Erythroblast (primary cell): ENCODE data around the gene ANKRD2.
"Not testable (repeated sequence)": the region's sequence is repeated elsewhere in the genome, so short reads cannot be mapped to it uniquely, and the experiment has no call there.

Source experiments
- DNase-seq, 2 experiments: peaks; one replicate each; lab custom pipeline; 2025; lab: John Stamatoyannopoulos, UW
- GATA1 ChIP-seq: IDR thresholded peaks from 2 replicates; pipeline ENCODE4 v1.6.1; 2011; ENCODE audit warnings: low read depth, mild to moderate bottlenecking, control low read depth, low read length, moderate library complexity
- POLR2A ChIP-seq: IDR thresholded peaks from 2 replicates; pipeline ENCODE4 v1.6.1; 2011; ENCODE audit warnings: mild to moderate bottlenecking, low read length

The ANKRD2 gene, protein sequence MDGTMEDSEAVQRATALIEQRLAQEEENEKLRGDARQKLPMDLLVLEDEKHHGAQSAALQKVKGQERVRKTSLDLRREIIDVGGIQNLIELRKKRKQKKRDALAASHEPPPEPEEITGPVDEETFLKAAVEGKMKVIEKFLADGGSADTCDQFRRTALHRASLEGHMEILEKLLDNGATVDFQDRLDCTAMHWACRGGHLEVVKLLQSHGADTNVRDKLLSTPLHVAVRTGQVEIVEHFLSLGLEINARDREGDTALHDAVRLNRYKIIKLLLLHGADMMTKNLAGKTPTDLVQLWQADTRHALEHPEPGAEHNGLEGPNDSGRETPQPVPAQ

DNA sequence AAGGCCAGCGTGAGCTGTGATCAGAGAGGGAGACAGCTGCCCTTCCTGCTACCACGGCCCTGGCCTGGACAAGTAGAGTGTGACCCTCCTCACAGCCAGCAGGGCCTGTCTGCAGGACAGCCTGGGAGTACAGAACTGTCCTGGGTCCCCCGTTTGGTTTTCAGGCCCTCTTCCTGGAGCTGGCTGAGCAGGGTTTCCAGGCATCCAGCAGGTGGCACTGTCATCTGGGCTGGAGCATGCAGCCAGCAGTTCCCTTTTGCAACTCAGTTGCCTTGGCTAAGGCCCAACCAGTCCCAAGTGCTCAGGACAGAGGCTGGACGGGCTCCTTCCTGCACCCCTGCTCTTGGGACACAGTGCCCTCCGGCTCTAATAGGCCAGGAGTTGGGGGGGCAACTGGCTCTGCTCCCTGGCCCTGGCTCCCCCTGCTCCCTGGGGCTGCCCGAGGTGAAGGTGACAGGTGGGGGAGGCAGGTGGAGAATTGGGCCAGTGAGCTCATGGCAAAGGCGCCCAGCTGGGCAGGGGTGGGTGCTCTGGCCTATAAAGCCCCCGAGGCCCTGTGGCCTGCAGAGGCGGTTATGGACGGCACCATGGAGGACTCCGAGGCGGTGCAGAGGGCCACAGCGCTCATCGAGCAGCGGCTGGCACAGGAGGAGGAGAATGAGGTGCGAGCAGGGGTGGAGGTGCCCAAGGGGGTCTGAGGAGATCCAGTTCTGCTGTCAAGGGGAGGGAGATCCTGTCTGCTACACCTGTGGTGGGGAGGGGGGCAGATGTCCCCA is at the start of gene ANKRD2:
Gene ANKRD2 (plus strand): TSS at position 566 of the 776 bp plus-strand sequence. CDS start 10 bp downstream, at position 576.
- TF ChIP-seq GATA1 = no peak
- TF ChIP-seq POLR2A = no peak
- DNase-seq = peak; percentile 83 to 90

DNA sequence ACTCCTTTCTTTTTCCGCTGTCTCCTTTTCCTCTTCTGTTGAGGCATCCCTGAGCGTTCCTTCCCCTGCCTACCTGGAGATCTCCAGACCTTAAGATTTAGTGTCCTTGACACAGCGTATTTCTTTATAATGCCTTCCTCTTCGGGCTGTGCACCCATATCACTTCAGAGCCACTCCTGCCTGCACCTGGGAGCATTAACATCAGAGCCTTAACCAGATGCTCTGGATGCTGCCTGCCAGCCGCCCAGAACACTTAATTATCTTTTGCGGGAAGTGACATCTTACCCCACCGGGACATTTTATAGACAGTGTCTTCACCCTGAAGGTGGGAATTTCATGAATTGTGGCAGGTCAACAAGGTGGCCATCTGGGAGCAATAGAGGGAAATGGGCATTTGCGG is 49.6 kb upstream of the ANKRD2 start:
- TF ChIP-seq GATA1 (no peak), POLR2A (no peak)
- no peak for DNase-seq

DNA sequence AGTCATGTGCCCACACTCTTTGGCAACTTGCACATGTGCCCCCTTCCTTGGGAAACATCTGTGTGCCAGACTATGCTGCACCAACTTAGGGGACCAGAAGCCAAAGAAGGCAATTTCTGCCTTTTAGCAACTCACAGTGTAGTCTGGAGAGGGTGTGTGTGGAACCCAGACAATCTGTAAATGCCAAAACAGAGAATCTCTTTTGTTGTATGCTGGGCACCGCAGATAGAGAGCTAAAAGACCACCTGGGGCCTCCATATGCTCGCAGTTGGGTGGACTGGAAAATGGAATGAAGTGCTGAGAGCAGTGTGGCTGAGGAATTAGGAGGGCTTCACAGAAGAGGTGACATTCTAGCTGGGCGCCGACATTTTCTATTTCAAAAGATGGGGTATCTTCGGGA is 47.5 kb upstream of the ANKRD2 start:
- DNase-seq = no peak
- TF ChIP-seq GATA1 (no peak), POLR2A (no peak)

DNA sequence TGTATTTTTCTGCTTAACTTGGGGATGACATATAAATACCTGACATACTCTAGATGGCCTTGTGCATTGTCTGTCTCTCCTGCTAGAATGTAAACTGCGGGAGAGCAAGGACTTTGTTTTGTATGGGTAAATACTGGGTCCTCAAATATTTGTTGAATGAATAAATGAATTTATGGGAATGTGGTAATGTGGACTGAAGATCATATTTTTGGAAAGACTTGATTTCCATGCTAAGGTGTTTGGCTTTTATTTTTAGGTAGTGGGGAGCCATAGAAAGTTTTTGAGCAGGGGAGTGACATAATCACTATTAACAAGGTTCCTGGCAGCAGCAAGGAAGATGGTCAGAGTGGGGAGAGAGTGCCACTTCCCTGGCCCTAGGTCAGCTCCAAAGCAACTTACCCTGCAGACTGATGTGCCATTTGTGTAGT is 46.9 kb upstream of the ANKRD2 start:
- TF ChIP-seq POLR2A = no peak
- TF ChIP-seq GATA1 = no peak
- no peak for DNase-seq

DNA sequence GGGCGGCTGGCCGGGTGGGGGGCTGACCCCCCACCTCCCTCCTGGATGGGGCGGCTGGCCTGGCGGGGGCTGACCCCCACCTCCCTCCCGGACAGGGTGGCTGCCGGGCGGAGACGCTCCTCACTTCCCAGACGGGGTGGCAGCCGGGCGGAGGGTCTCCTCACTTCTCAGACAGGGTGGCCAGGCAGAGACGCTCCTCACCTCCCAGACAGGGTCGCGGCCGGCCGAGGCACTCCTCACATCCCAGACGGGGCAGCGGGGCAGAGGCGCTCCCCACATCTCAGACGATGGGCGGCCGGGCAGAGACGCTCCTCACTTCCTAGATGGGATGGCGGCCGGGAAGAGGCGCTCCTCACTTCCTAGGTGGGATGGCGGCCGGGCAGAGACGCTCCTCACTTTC is 43.7 kb upstream of the ANKRD2 start:
- not testable (repeated sequence) for DNase-seq

DNA sequence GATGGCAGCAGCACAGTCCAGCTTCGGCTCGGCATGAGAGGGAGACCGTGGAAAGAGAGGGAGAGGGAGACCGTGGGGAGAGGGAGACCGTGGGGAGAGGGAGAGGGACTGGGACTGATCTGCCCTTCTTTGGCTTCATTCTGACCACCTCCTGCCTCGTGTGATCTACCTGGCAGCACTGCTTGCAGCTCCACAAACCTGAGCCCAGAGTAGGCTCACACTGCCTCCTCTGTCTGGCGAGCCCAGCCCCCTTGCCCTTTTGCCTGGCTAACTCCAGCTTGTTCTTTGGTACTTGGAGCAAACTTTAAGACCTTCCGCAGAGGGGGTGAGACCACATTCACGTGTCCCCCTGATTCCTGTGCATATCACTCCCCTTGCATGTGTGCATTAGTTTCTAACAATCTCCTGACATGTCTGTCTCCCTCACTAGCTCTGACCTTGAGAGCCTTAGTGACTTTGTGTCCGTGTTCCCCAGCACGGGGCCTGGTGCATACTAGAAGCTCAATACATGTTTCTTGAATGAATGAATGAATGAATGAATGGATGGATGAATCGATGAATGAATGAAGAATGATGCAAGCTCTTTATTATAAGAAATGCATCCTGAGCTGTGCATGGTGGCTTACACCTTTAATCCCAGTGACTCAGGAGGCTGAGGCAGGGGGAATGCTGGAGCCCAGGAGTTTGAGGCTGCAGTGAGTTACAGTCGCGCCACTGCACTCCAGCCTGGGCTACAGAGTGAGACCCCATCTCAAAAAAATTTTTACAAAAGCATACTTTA is 42.7 kb upstream of the ANKRD2 start:
- TF ChIP-seq POLR2A (no peak), GATA1 (no peak)
- DNase-seq = no peak

DNA sequence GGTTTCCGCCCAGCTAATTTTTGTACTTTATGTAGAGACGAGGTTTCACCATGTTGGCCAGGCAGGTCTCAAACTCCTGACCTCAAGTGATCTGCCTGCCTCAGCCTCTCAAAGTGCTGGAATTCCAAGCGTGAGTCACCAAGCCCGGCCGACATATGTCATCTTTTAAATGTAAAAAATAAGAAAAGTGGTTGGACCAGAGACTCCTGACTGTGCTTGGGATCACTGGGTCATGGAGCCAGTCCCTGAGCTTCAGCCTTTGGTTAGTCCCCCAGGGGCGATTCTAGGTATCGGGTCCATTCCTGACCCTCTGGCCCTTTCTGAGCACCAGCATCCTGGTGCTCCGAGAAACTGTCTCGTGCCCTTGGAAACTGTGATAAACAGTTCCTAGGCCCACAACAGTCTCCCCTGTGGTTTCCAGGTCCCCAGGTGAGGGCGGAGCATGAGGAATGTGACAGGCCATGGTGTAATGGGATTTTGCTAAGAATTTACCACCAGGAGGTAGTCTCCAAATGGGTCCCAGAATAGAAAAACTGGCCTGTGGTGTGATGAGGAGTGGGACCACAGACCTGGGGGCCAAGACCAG is 41.1 kb upstream of the ANKRD2 start:
- no peak for DNase-seq
- TF ChIP-seq GATA1 = no peak
- no peak for TF ChIP-seq POLR2A

DNA sequence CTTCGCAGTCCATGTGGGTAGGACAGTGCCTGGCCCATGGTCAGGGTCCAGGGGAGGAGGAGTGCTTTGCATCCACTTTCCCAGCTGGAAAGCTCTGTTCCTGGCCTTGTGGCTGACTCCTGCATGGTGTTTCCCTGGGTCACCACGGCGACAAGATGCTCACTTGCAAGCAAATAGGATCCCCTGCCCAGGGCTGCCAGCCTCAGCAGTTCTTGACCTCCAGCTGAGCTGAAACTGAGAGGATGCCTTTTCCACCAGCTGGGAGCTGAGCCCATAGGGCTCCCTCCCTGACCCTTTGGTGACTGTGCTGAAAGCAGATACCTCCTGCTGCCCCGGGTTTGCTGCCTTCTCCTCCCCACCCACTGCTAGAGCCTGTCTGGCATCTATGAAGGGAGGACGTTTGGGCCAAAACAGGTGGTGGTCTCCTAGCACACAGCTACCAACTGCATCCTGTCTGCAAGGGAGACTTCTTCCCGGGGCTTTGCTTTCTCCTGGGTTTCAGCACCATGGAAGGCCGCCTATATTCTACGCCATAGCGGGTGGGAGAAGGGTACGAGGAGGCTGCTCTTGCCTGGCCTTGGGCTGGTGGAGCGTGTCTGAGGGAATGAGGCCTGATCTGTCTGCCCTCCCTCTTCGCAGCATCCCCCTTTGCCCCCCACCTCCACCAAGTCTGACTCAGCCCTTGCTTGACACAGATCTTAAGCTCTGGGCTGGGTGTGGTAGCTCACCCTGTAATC is 39.5 kb upstream of the ANKRD2 start:
- TF ChIP-seq GATA1 (no peak), POLR2A (no peak)
- no peak for DNase-seq

DNA sequence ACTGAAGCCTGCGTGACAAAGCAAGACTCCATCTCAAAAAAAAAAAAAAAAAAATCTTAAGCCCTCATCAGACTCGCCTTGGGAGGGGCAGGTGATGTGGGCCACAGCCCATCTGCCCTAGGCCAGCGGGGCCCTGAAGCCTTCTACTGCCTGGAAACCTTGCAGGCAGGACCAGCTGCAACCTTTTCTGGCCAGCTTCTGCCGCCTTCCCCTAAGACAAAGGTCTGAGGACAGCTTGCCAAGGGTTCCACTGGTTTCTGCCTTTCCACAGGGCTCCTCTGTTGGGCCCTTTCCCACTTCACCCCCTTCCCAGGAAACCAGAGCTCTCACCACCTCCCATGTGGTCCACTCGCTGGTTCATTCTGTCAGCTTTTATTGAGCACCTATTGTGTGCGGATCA is 38.7 kb upstream of the ANKRD2 start:
- no peak for TF ChIP-seq POLR2A
- TF ChIP-seq GATA1 = no peak
- no peak for DNase-seq

DNA sequence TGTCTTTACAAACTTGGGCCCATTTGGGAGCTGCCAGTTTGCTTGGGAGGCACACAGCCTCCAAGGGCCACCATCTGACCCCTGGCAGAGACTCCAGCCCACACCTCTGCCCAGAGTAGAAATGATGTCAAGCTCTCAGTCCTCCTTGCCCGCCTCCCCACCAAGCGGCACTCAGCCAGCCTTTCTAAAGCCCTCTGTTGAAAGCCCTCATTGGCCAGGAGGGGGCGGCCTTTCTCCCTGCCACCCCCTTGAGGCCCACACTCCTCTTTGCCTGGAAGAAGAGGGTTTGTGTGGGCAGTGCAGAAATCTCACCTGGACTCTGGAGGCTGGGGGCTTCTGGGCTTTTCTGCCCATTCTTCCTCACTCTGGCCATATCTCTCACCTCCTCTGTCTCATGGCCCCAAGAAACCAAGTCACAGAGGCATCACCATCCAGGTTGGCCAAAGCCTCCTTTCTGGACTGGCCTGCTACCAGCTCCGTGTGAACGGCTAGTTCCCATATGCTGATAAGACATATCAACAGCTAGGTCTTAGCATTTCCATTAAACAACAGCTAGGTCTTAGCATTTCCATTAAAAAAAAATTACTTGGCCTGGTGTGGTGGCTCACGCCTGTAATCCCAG is 37.7 kb upstream of the ANKRD2 start:
- peak; percentile 47 to 69 for DNase-seq
- TF ChIP-seq GATA1 (no peak), POLR2A (no peak)

DNA sequence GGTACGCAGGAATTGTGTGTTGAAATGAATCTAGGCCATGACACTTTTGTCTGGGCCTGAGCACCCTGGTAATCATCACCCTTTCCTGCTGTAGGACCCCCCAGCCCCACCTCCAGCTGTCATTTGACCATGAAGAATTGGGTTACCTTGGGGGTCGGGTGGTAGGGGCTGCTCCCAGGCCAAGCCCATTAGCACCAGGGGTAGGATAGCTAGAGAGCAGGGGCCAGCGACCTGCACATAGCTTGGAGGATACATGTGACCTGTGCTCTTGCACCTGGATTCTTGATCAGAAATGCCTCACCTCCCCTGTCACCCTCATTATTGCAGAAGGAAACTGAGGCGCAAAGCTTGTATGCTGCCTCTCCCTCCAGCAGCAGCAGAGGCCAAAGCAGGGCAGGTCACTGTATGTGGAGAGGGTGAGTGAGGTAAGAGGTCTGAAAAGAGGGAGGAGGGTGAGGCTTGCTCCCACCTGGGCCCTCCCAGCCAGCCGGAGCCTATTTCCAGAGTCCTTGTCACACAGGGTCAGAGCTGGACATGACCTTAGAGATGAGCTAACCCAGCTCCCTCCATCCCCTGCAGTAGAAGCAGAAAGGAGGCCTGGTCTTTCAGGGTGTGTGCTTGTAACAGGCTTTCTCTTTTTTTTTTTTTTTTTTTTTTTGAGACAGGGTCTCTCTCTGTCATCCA is 35.3 kb upstream of the ANKRD2 start:
- DNase-seq = no peak
- TF ChIP-seq POLR2A (no peak), GATA1 (no peak)

DNA sequence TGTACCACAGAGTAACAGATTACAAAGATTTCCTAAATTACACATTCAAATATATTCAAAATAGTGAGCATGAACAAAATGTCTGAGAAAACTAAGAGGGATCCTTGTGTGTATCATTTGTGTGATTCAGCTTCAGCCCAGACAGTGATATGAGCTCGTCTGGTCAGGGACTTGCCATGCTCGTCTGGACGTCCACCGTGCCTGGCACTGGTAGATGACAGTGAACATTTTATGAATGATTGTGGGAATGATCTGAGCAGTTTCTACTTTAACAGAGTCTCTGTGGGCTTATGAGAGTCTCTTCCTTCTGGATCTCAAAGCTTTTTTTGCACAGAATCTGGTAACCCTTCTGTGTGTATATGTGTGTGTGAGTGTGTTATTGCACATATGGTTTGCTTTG is 34.2 kb upstream of the ANKRD2 start:
- DNase-seq = no peak

More for the DNA sequence above, 34.2 kb upstream of the ANKRD2 start:
- TF ChIP-seq POLR2A (no peak), GATA1 (no peak)
